ENCODE data around the gene PRKAG2. TPM values are rescaled to one million over a fixed set of nuclear protein-coding genes. Genes with fewer than 3 reads are reported as not detected.

PRKAG2 gene
- total RNA-seq, 1 donor from 2014 or later, result 22.6 TPM

DNA sequence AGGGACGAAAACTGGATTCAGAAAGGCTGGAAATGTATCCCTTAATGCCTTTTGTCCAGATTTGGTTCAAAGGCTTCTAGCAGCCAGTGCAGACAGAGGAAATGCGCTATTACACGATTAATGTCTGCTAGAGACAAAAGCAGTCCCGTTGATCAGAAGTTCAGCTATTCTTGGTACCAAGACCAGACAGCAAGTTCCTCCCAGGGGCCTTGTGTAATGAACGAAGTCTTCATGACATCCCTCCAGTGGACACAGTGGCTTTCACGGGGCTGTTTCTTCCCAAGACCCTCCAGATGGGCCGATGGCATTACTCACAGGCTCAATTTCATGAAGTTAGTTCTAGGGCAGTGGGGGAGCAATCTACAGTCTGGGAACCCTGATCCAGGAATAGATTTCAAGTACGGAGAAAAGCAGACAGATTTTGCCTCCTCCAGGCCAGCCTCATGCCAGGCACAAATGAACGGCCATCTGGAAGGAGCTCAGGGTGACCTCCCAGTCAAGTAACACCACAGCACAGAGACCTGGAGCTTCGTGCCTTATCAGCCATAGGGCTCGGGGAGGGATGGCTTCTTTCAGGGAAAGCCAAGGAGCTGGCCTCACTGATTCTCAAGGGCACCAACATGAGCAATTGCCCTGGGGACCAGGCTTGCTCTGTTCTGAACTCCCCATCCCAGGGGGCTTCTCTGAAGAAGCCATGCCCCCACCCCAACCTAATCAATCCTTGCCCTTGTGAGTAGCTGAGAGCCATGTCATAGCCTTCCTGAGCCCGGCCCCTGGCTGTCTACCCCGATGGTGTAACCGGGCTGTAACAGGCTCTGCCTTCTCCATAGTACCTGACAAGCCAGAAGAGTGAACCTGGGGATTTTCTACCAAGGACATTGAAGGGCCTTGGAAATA, 101.1 kb downstream of the PRKAG2 start:
- DNase-seq (ENCODE audit: low read depth), result no peak

DNA sequence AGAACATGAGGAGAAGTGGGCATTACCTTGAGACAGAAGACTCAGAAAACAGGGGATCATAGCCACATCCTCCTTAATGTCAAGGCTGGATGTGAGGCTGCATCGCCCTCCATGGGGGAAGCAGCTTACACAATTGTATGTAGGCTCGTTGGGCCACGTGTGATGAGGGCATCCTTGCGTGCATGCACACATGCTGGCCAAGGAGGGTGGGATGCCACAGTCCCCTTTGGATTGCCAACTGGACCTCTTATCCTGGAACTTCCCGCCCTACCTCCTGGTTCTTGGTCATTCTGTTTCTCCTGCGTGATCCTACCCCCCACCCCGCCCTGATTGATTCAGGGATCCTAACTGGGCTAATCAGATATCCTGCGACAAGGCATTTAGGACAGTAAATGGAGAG, 102.0 kb downstream of the PRKAG2 start:
- no peak for DNase-seq (ENCODE audit: low read depth)

DNA sequence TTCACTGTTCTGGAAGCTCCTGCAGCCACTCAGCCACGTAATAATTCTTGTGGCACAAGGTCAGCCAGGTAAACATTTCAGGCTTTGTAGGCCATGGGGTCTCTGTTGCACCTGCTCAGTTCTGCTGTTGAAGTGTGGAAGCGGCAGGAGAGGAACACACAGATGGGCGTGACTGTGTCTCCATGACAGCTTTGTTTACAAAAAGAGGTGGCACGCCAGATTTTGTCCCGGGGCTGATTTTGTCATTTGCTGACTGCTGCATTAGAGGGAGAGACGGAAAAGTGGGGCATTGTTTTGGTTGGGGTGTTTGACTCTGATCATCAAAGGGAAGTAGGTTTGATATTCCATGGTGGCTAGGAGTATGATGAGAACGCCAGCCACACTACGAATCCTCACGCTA, 103.1 kb downstream of the PRKAG2 start:
- DNase-seq (ENCODE audit: low read depth), result no peak

DNA sequence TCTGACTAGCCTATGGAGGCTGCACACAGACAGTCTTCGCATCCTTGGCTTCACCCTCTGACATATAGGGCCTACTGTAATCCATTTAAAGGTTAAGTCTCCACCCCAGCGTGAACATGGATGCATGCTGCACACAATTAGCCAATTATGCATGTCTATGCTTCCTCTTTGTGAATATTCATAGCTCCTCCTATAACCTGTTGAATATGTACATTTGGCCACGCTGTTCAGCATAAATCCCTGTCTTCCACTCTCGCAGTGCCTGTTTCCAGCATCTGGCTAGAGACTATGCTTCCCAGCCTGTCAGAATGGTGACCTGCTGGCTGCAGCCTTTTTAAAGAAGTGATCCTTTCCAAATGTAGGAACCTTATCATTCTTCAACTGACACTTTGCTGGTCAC, 106.7 kb downstream of the PRKAG2 start:
- no peak for DNase-seq (ENCODE audit: low read depth)

DNA sequence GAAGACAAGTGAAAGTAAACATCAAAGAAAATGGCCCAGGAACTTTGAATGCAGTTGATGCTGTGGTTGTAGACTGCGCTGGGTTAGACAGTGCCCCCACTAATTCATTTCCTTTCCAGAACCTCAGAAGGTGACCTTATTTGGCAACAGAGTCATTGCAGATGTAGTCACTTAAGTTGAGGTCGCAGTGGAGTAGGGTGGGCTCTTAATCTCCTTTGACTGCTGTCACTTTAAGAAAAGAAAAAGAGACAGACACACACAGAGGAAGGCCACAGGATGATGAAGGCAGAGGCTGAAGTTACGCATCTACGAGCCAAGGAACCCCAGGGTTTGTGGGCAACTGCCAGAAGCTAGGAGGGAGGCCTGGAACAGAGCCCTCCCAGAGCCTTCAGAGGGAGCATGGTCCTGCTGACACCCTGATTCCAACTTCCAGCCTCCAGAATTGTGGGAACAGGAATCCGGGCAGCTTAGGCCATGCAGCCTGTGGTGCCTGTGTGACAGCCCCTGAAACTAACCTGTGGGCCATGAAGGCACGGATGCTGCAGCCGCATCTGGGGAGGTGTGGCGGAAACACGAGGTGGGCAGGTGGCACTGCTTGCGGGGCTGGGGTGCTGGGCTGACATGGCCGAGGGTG, 107.6 kb downstream of the PRKAG2 start:
- no peak for DNase-seq (ENCODE audit: low read depth)

DNA sequence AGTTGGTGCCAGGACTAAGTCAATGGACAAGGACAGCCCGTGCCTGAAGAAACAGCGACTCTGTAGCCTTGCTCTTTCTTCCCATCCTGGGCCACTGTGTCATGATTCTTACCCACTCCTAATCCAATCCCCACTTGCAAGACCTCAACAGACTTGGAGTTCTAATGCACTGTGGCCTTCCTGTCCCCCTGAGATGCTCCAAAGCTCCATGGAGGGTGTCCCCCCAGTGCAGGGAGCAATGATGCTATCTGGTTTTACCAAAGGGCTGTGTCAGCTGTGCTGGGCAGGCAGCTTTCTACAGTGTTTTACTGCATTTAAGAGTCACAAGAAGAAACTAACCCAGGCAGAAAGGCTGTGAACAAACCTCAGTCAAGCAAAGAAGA, 108.1 kb downstream of the PRKAG2 start:
- DNase-seq (ENCODE audit: low read depth), result no peak

DNA sequence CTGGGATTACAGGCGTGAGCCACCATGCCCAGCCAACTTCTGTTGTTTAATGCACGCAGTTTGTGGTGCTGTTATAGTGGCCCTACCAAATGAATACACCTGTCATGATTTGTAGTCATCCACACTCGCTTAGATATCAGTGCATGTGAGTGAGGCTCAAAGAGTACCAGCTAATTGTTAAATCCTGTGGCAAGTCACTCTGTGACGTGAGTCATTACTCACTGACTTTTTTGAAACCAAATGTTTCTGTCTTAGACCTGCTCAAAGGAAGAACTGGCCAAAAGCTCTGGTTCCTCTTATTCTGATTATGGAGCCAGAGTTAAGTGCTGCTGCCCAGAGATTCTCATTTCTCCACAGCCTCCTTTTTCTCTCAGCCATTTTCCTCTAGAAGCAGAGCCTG, 109.4 kb downstream of the PRKAG2 start:
- DNase-seq (ENCODE audit: low read depth), result no peak

DNA sequence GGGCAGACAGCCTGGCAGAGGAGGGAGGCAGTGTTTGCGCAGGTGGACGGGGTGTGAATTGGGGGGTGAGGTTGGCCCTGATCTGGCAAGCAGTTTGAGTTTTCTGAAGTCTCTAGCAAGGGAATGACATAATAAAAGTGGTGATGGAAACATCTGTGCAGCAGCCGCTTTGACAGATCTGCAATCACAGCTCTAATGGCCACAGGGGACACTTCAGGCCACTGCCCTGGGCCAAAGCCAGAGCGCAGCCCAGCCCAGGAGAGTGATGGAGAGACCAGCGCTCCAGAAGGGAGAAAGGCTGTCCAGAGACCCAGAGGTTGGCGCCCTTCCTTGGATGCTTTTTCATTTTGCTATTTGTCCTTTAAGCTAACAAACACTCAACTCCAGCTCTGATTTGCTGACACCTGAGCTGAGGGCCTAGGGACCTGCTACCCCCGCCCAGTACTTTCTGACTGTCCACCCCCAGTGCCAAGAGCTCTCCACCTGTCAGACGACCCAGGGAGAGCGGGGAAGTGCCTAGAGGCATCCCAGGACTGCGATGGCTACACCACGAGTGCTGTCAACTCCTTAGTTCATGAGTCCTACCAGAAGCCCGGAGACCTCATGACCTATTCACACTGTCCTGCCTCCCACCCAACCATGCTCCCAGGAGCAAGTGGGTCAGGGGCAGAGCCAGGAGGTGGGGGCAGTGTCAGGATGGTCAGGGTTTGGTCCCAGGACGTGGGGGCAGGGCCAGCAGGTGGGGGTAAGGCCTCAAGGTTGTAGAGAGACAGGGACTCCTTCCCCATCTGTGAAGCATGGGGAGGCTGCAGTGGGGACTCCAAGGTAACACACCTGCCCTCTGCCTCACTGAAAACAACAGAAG, 112.6 kb downstream of the PRKAG2 start:
- no peak for DNase-seq (ENCODE audit: low read depth)

DNA sequence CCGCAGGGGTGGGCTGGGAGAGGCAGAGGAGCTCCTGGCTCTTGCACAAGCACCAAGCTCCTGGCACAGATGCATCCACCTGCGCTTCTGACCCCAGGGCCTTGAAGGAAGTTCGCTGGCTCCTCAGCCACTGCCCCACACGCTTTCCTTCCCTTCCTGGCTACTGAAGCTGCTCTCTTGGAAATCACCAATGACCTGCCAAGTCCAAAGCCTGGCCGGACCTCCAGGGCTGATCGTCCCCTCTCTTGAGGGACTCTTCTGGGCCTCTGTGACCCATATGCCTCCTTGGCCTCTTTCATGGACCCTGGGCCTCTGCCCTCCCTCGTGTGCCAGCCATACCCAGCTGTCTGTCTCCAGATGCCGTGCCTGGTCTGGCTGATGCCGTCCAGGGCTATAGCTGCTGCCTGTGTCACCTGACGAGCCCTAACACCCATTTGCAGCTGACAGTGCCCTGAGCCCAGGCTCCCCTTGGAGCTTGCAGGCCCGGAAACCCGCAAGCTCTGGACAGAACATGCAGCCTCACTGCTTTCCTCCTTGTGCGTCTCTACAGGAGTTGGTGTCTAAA, 113.4 kb downstream of the PRKAG2 start:
- no peak for DNase-seq (ENCODE audit: low read depth)

DNA sequence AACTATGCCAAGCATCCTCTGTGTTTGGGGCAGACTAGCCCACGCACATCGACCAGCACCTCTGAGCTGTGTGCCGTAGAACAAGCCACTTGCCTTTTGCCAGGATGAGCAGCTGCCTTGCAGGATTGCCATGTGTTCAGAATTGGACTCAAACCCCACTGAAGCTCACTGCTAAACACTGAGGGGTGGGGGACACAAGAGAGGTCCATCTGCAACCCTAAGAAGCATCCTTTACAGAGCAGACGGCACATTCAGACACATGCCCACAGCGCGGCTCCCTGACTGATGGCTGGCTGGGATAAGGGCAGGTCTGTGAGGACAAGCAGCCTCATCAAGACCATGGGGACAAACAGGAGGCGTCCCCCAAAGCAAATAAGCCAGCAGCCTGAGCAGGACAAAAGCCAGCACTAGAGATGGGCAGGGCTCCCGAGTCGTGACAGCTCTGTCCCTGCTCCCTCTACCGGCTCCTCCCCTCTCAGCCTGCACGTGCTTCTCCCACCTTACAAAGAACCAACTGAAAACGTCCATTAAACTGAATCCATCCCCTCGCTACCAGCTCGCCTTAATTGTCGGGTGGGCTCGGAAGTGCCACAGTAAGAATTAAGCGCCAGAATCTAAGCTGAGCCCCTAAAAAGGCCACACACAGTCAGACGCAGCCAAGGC, 114.2 kb downstream of the PRKAG2 start:
- no peak for DNase-seq (ENCODE audit: low read depth)

DNA sequence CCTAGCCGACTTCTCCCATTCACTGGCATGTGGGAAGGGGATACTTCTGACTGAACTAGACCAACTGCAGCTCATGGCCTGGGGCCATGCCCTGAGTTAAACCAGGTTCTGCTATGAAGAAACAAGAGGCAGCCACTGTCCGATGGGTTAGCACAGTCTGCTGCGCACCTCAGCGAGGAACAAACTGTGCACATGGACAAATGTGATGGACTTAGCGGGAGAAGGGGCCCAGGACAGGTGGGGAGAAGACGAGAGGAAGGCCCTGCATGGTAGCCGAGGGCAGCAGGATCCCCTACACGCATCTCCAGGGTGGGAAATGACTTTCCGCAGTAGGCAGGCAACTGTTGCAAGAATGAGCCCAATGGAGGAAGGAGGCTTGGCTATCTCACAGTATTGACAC, 115.0 kb downstream of the PRKAG2 start:
- no peak for DNase-seq (ENCODE audit: low read depth)

DNA sequence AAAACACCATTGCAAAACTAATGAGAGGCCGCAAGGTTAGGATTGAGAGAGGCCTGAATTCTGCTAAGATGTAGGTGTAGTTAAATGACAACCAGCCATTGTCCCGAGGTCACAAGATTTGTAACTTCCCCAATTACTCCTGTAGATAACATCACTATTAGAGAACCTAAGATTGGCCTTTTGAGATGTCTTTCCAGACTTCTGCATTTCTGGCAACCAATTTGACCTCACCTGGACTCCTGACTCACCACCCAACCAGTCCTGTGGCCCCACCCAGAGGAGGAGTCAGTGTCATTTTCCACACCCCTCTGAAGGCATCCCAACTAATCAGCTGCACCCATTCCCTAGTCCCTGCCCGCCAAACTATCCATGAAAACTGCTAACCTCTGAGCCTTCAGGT, 115.7 kb downstream of the PRKAG2 start:
- no peak for DNase-seq (ENCODE audit: low read depth)

DNA sequence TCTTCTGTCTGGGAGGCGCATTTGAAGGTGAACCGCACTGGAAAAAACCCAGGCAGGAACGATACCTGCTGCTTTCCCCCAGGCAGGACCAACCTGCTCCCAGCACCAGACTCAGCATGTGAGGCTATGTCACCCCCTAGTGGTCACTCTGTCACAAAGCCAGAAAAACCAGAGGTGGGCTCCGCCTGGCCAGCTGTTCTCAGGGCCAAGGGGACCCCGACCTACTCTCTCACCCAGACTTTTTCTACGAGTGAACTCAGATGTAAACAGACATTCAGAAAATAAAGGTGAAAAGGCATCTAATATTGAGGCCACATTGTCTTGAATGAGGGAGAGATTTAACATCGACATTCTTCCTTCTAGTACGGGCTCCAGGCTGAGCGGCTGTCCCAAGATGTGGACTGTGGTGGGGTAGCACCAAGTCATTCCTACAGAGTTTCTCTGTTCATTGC, 117.3 kb downstream of the PRKAG2 start:
- peak; percentile 73 for DNase-seq (ENCODE audit: low read depth)

DNA sequence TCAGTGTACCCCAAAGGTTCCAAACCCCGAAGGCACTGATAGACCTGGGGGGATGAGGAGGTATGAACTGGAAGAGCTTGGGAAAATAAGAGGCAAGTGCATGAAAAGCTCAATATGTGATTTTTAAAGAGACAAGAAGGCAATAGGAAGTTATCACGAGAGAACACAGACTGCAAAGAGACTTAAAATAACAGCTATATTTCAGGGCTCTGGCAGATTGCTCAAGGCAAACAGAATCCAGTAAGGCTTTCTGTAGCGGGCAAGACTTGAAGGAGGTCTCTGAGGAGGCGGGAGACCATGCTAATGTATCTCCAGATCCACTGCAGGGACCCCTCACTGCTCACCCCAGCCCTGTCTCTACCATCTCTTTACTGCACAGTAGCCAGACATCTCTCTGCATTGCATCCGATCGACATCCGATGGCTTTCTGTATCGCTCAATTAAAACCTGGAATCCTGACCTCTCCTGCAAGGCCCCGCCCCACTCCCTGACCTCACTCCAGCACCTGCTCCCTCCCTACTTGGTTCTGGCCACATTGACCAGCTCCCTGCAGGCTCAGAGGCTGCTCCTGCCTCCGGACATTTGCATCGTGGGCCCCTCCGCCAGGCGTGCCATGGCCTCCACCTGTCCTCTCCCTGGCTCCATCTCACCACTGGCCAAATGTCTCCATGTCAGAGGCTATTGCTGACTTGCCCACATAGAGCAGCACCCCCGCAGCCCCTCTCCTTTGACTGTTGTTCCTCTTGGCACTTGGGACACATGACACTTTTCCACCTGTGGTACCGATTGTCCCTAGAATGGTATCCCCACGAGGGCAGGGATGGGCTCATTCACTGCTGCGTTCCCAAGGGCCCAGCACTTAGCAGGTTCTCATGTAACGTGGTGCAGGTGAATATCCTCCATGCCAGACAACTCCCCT, 118.0 kb downstream of the PRKAG2 start:
- no peak for DNase-seq (ENCODE audit: low read depth)

DNA sequence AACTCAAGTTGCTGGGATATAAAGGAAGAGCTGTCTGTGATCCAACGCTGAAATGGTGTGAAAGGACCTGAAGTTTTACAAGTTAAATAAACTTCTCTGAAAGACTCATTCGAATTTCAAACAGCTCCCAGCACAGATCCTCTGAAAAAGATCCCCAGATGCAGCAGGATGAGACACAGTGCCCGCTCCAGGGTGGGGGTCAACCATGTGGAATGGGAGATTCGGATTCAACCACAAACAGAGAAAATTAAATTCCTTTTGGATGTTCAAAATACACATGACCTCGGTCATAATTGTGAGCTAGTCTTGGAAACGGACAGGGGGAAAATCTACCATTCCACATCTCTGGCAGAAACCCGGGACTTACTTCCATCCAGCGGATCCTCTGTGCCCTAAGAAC, 119.6 kb downstream of the PRKAG2 start:
- DNase-seq (ENCODE audit: low read depth), result peak; percentile 65

DNA sequence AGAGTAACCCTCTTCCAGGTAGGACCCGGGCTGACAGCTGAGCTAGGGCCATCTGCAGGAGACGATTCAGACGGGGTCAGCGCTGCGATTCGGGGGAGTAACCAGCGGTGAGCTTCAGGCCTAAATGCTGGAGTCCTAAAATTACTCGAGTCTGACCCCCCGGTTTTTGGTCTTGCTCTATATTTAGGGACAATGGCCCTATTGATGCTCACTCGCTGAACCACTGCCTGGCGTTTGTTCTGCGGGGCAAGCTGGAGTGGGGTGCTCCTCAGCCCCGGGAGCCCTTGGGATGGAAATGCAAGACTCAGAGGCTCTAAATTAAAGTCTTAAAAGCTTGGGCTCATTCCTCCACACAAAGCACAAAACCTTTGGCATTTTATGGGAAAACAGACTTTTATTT, 120.0 kb downstream of the PRKAG2 start:
- no peak for DNase-seq (ENCODE audit: low read depth)

DNA sequence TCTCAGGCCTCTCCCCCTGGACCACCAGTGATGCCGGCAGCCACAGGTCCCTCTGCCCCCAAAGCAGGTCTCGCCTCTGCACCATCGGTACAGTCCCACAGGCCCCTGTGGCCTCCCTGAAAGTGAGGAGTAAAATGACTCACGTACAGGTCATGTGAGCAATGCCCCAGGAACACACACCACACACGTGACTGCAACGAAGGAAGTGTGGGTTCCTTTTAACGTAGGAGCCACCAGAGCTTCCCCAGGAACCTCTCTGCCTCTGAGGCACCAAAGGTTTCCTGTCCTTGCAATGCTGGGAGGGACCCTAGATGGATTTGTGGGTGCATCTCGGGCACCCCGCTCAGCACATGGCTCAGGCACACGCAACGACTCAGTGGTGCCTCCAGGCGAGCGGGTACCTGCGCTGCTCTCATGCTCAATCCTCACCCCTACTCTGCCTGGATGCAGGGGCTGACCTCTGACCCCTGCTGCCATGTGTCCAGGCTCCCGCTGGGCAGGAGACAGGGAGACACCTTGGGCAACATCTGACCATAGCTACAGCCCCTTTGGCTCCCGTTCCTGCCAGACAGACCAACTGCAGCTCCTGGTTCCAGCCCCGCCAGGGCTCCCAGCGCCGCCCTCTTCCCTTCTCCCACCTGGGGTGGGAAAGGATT, 120.7 kb downstream of the PRKAG2 start:
- DNase-seq (ENCODE audit: low read depth), result no peak

DNA sequence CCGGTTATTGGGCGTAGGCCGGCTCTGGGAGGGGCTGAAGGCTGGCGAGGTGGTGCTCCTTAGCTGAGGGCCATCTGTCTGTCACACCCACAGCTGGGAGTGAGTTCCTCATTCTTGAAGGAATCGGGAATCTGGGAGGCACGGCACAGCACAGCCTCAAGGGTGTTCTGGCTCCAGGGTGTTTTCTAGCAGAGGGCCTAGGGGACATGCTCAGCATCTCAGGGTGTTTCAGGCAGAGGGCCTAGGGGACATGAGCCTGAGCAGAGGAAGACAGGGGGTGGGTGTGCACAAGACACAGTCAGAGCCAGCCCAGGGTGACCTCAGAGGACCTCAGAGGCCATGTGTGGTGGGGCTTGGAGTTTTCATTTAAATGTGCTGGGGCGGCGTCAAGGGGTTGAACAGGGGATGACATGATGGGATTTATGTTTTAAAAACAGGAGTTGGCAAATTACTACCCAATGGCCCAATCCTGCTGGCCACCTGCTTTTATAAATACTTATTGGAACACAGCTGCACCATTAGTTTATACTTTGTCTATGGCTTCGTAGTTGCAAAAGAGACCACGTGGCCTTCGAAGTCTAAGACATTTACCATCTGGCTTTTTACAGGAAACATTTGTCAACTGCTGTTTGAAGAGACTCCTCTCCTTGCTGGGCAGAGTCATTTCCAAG, 121.6 kb downstream of the PRKAG2 start:
- peak; percentile 48 for DNase-seq (ENCODE audit: low read depth)

DNA sequence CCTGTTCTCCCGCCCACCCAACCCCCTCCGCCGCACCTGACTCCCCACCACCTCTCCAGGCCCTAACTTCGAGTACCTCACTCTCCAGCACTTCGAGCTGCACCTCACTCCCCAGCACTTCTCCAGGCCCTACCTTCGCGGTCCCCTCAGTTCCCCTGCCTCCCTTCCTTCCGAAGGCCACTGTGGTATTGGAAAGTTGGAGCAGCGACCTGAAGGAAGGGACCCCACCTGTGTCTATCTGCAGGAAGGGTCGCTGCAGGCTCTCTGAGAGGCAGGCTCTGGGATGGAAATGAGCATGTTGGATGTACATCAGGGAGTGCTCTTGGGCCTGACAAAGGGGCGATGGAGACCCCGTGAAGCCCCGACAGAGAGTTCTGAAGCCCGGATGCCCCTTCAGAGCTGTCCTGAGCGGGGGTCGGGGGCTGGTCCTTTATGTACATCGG, 122.2 kb downstream of the PRKAG2 start:
- no peak for DNase-seq (ENCODE audit: low read depth)

Data from myocyte (in vitro differentiated cells).